Measurements from ENCODE around the gene ZNF805.

DNA sequence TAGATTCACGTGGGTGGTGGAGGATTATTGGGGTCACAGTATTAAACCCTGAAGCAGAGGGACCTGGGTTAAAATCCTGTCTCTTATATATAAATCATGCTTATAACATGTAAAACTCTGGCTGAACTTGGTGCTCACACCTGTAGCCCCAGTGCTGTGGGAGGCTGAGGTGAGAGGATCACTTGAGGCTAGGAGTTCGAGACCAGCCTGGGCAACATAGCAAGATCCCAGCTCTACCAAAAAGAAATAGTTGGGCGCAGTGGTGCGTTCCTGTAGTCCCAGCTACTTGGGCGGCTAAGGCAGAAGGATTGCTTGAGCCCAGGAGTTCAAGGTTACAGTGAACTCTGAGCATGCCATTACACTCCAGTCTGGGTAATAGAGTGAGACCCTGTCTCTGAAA is 2.4 kb downstream of the ZNF805 start:
- TF ChIP-seq USF2 (IDR thresholded peaks at IDR 0.05; ENCODE audit: low read depth, low read length) (no peak), CTCF (conservative IDR thresholded peaks at IDR 0.05; ENCODE audit: low read depth, low read length) (no peak), RAD21 (IDR thresholded peaks at IDR 0.05; ENCODE audit: low read length) (no peak)
